ENCODE measurements around the gene KDM3A.

The KDM3A gene

GRCh38 chr2:86523491-86523890, 82.3 kb downstream of the KDM3A start:
- no peak for DNase-seq

DNA sequence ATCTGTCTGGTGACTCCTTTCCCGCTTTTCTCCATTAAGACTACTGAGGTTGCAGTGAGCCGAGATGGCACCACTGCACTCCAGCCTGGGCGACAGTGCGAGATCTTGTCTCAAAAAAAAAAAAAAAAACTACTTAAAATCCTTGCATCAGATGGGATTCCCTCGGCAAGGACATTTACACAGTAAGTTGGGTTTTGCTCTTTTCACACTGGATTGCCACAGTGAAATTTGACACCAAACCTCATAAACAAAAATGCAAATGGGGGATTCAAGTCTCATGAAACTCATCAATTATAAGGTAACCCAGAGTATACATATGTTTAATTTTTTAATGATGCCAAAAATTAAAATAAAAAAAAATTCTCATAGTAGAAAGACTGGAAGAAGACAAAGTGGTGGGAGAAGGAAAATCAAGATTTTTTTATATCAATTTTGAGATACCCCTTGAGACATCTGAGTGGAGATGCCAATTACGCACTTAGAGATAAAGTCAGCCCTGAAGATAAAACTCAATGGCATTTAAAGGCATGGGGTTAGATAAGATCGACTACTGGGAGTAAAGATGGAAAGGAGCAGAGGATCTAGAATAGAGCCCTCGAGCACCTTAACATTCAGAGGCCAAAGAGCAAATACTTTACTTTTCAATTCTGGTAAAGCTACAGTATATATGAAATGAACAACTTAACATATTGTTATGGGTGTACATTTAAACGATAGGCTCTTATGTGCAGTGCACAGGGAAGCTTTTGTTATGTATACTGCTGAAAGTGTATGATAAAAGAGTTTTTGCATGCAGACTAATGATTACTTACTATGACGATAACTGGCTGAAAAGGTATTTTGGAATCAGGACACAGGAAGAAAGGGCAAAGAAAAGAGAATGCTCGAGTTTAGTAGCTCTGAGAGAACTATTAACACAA, 84.5 kb downstream of the KDM3A start:
- no peak for DNase-seq

DNA sequence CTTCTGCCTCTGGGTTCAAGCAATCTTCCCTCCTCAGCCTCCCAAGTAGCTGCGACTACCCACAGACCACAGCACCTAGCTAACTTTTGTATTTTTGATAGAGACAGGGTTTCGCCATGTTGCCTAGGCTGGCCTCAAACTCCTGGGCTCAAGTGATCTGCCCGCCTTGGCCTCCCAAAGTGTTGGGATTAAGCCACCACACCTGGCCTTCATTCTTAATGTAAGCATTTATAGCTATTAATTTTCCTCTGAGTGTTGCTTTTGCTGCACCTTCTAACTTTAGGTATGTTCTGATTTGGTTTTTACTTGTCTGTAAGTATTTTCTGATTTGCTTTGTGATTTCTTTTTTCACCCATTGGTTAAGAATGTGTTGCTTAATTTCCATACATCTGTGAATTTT, 92.4 kb downstream of the KDM3A start:
- DNase-seq, result no peak

DNA sequence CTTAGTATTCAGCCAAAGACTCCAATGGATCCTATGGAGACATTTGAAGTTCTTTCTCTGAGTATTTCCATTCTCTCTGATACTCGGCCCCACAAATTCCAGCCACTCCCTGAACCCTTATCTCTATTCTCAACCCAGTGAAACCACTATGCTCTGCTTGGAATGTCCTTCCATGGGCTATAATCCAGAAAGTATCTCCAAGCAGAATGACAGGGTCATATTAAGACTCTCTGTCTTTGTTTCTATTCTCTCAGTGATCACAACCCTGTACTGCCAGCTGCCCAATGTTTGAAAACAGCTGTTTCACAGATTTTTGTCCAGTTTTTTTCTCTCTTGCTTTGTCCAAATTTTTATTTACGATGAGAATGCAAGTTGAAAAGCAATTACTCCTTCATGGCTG, 100.2 kb downstream of the KDM3A start:
- DNase-seq, result no peak
